G401 (cell line): Measurements from ENCODE around the gene HECW1. TPM values are rescaled to one million over a fixed set of nuclear protein-coding genes. Genes with fewer than 3 reads are reported as not detected.
"Not testable (repeated sequence)": the region's sequence is repeated elsewhere in the genome, so short reads cannot be mapped to it uniquely, and the experiment has no call there.

Experiments
- DNase-seq: peaks from one replicate; pipeline ENCODE4 v3.0.0-alpha.2; 2015; ENCODE audit warnings: low spot score
- in situ Hi-C: cut with HindIII; loops from 2 replicates; pipeline ENCODE4 v1.10.0; 2016; ENCODE audit warnings: low sequenced_read_pairs, mixed read lengths
- total RNA-seq: library from RNA; depleted of rRNA; stranded (reverse); fragments of >200 nt; shearing (Covaris generic); gene quantifications from 2 replicates; pipeline ENCODE4 v1.2.3, GENCODE V29; 2014; rRNA removed

Gene HECW1
- total RNA-seq, result not detected in 2 replicates

- peak; percentile 82 for DNase-seq
- in situ Hi-C loops, result no loop called here
Observed at GRCh38 chr7:43112459-43112940, at the start of gene HECW1. Gene HECW1 (plus strand): TSS chr7:43112647. CDS start chr7:43243906, 131,259 bp downstream.

DNA sequence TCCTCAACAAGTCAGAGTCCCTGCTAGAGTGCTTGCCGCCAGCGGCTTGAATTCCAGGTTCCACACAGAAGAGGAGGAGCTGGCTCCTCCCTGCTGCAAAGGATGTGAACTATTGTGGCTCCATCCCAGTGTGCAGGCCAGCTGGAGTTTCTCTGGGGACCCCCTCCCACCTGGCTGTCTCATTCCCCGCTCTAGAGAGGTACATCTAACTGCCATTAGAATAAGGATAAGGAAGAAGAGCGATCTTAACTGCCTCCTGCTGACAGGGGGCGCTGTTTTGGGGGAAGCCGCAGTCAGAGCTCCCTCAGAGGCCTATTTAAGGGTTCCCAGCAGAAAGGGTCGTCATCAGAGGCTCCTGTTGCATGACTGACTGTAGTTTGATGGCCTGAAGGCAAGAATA, 40.8 kb upstream of the HECW1 start:
- in situ Hi-C loops, result no loop called here

GRCh38 chr7:43072530-43072929, 39.9 kb upstream of the HECW1 start:
- no peak for DNase-seq
- in situ Hi-C loops, result no loop called here

More for the DNA sequence above, 40.8 kb upstream of the HECW1 start:
- no peak for DNase-seq

GRCh38 chr7:43073811-43074210, 38.6 kb upstream of the HECW1 start:
- in situ Hi-C loops, DNase-seq: not testable (repeated sequence)

GRCh38 chr7:43076189-43076605, 36.2 kb upstream of the HECW1 start:
- in situ Hi-C loops, result no loop called here
- DNase-seq, result no peak

GRCh38 chr7:43076606-43077005, 35.8 kb upstream of the HECW1 start:
- no peak for DNase-seq
- in situ Hi-C loops, result no loop called here

DNA sequence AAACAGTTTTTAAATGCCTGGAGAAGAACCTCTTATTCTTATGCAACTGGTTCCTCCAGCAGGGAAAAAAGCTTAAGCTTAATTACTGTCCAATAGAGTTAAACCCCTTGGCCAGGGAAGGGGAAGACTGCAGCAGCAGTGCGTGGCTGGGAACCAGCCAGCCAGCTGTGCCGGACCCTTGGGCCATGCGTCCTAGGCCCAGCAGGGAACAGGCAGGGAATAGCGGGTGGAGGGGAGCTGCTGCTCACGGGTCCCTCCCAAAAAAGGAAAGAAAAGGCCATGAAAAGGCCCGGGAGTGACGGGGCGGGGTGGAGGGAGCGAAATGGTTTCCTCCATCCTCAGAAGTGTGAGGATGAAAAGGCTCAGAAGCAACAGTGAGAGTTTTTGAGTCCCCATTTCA, 35.2 kb upstream of the HECW1 start:
- no peak for DNase-seq
- in situ Hi-C loops, result no loop called here

DNA sequence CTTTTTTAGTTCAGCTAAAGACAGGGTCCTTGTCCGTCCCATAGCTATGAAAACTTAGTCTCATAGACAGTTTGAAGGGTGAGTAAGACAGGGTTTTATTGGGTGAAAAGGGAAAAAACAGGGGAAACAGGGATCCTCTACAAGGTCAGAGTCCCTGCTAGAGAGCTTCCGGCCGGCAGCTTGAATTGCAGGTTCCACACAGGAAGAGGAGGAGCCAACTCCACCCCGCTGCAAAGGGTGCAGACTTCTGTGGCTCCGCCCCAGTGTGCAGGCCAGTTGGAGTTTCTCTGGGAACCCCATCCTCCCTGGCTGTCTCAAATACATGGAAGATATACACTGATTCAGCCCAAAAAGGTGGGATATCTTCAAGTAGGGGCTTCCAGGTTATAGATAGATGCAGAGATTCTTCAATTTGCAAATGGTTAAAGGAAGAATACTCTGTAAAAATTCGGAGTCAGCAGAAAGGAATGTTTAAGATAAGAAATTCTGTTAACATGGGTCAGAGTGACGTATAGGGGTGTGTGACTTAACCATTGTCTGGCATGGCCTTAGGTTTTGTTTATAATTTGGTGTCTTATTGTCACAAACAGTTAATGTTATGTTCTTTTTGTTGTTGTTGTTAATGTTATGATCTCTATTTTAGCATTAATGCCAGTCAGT, 34.6 kb upstream of the HECW1 start:
- in situ Hi-C loops, result no loop called here
- no peak for DNase-seq

GRCh38 chr7:43078794-43079193, 33.7 kb upstream of the HECW1 start:
- in situ Hi-C loops, result no loop called here
- DNase-seq, result no peak

DNA sequence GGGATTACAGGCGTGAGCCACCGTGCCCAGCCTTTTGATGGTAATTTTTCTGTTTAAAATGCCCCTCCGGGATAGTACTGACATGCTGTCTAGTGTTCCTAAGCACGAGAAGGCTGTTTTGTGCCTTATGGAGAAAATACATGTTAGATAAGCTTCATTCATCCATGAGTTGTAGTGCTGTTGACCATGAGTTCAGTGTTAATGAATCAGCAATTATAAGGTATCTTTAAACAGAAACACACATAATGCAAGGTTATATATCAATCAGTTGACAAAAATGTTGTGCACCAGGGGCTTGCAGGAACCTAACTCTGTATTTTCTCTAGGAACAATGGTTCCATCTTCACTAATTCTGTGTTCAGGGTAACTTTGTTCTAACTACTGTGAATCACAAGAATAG, 30.8 kb upstream of the HECW1 start:
- DNase-seq, result no peak
- in situ Hi-C loops, result no loop called here

- DNase-seq, result no peak
- in situ Hi-C loops, result no loop called here
Observed at GRCh38 chr7:43083106-43083505, 29.3 kb upstream of the HECW1 start.

GRCh38 chr7:43085017-43085416, 27.4 kb upstream of the HECW1 start:
- DNase-seq, result no peak
- in situ Hi-C loops, result no loop called here

- in situ Hi-C loops, result no loop called here
- no peak for DNase-seq
Observed at GRCh38 chr7:43085992-43086391, 26.5 kb upstream of the HECW1 start.

DNA sequence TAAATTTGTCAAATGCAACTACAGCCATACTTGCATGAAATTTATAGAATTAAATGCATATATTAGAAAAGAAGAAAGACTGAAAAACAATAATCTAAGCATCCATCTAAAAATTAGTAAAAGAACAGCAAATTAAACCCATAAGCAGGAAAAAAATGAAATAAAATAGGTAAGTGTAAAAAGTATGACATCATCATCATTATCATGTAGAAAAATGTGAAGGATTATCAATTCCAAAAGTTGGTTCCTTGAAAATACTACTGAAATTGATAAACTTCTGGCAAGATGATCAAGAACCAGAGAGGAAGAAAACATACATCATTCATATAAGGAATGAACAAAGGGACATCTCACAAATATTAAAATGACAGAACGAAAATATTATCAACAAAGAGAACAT, 19.6 kb upstream of the HECW1 start:
- in situ Hi-C loops, result no loop called here
- no peak for DNase-seq

DNA sequence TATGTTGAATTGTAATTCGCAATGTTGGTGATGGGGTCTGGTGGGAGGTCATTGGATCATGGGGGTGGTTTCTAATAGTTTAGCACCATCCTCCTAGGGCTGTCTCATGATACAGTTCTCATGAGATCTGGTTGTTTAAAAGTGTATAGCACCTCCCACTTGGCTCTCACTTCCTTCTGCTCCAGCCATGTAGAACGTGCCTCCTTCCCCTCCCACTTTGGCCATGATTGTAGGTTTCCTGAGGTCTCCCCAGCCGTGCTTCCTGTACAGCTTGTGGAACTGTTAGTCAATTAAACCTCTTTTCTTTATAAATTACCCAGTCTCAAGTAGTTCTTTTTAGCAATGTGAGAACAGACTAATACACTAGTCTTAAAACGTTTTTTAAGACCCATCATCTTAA, 15.6 kb upstream of the HECW1 start:
- in situ Hi-C loops, result no loop called here

DNA sequence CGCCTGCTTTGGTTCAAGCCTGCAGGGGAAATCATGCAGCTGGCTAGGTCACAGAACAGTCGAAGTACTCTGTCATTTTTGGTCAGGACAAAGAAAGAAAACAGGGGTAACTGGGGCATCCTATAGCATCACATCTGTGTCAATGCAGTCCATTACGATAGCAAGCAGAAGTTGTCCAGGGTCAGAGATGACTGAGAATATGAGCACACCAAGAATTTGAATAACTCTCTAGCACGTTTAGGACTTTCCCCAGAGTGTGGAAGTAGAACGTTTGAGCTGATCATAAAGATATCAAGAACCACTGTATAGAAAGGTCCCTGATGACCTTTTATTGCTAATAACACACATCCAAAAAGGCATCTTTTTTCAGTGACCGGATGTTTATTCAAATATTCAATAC, 12.7 kb upstream of the HECW1 start:
- in situ Hi-C loops, result no loop called here
- no peak for DNase-seq

More for the DNA sequence above, 15.6 kb upstream of the HECW1 start:
- no peak for DNase-seq

- in situ Hi-C loops, result no loop called here
- no peak for DNase-seq
Observed at GRCh38 chr7:43104874-43105520, 7.5 kb upstream of the HECW1 start.

GRCh38 chr7:43105521-43106120, 6.8 kb upstream of the HECW1 start:
- DNase-seq, result no peak
- in situ Hi-C loops, result no loop called here

GRCh38 chr7:43108255-43109011, 4.0 kb upstream of the HECW1 start:
- in situ Hi-C loops, result no loop called here
- DNase-seq, result peak; percentile 80
